Body of pancreas (tissue), 4 donors: ENCODE measurements around the gene KLHL22. TPM values are rescaled to one million over a fixed set of nuclear protein-coding genes. Genes with fewer than 3 reads are reported as not detected.

Experiments used
- ATAC-seq: fragments of 150-250 bp; one replicate; pipeline ENCODE4 v1.9.1; 2016
- DNase-seq, 4 donors: peaks; one replicate each; pipeline ENCODE4 v3.0.0-alpha.2; 2019
- H3K27ac ChIP-seq, 4 donors: fragments of 200-600 bp; sonication (generic); 1 replicate in 3 of 4; 2 replicates in 1 of 4; pipeline versions ENCODE4 v1.5.1 to v1.6.1; 2016 to 2019; ENCODE audit warnings: mild to moderate bottlenecking in 1 of 4, mixed read lengths in 1 of 4, moderate library complexity in 1 of 4
- H3K27me3 ChIP-seq, 2 donors: fragments of 200-600 bp; sonication (generic); one replicate each; pipeline ENCODE4 v1.6.0; 2016; ENCODE audit warnings: mild to moderate bottlenecking in 1 of 2
- H3K36me3 ChIP-seq, 2 donors: fragments of 200-600 bp; sonication (generic); replicated peaks in 1 of 2; 2 replicates each; pipeline ENCODE4 v1.5.1; 2016; ENCODE audit warnings: low read depth in 2 of 2; ENCODE audit not compliant: insufficient read depth in 1 of 2
- H3K4me1 ChIP-seq: fragments of 200-600 bp; sonication (generic); one replicate; pipeline ENCODE4 v1.6.0; 2016
- H3K4me3 ChIP-seq, 2 donors: fragments of 200-600 bp; sonication (generic); 1 replicate in 1 of 2; 2 replicates in 1 of 2; pipeline ENCODE4 v1.5.1; 2016 to 2019
- H3K9me3 ChIP-seq, 3 donors: fragments of 200-600 bp; sonication (generic); 1 replicate in 2 of 3; 2 replicates in 1 of 3; pipeline ENCODE4 v1.5.1; 2016
- POLR2A ChIP-seq, 3 donors: fragments of 450-650 bp; IDR thresholded peaks; one replicate each; pipeline ENCODE4 v1.6.1; 2016; ENCODE audit warnings: antibody characterized with exemption in 3 of 3, mild to moderate bottlenecking in 2 of 3
- WGBS, 2 donors: methylation state at CpG; one replicate each; pipeline ENCODE4 v1.1.5; 2017; 5-methylcytosine and 5-hydroxymethylcytosine counted together
- intact Hi-C: fragments of 100-400 bp; cut with DNase I; formaldehyde crosslinking; loops from one replicate; pipeline ENCODE4 v1.15.1; 2023
- total RNA-seq, 2 donors: library from RNA; depleted of rRNA; stranded (reverse); fragments of >200 nt; gene quantifications; one replicate each; pipeline ENCODE4 v1.1.0, GENCODE V29; 2016
- TF ChIP-seq, protein P1 (sequence below), 7 experiments: fragments of 450-650 bp in 4 of 7; fragments of 200-600 bp in 3 of 7; sonication (generic) in 3 of 7; IDR thresholded peaks; one replicate each; pipeline ENCODE4 v1.5.1; 2016 to 2019; ENCODE audit warnings: antibody characterized with exemption in 7 of 7

KLHL22 gene
- total RNA-seq, 2 donors from 2014 or later = 10.1 to 11.9 TPM

DNA sequence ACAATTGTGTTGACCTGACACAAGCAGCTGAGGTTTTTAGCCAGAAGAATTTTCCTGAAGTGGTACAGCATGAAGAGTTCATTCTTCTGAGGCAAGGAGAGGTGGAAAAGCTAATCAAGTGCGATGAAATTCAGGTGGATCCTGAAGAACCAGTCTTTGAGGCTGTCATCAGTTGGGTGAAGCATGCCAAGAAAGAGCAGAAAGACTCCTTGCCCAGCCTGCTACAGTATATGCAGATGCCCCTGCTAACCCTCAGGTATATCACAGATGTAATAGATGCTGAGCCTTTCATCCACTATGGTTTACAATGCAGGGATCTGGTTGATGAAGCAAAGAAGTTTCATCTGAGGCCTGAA is 45.1 kb downstream of the KLHL22 start:
- Histone ChIP-seq H3K27me3 (no peaks in the 10 kb centered on the region), H3K4me1 (no peaks in the 10 kb centered on the region), H3K27ac (no peak overlapping the region), H3K36me3 (peaks cover 0 to 7% of the 10 kb centered on the region in 2 donors), H3K4me3 (no peak overlapping the region), H3K9me3 (no peaks in the 10 kb centered on the region)
- WGBS, 2 donors = 83 to 93% methylated on average over 1 of the region's 1 CpG
- ATAC-seq (no peak), DNase-seq (no peak)
- TF ChIP-seq POLR2A (IDR thresholded peaks at IDR 0.05) = no peak
- TF ChIP-seq, protein P1, sequence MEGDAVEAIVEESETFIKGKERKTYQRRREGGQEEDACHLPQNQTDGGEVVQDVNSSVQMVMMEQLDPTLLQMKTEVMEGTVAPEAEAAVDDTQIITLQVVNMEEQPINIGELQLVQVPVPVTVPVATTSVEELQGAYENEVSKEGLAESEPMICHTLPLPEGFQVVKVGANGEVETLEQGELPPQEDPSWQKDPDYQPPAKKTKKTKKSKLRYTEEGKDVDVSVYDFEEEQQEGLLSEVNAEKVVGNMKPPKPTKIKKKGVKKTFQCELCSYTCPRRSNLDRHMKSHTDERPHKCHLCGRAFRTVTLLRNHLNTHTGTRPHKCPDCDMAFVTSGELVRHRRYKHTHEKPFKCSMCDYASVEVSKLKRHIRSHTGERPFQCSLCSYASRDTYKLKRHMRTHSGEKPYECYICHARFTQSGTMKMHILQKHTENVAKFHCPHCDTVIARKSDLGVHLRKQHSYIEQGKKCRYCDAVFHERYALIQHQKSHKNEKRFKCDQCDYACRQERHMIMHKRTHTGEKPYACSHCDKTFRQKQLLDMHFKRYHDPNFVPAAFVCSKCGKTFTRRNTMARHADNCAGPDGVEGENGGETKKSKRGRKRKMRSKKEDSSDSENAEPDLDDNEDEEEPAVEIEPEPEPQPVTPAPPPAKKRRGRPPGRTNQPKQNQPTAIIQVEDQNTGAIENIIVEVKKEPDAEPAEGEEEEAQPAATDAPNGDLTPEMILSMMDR (IDR thresholded peaks at IDR 0.05) = no peak
- intact Hi-C loops = no loop called here

DNA sequence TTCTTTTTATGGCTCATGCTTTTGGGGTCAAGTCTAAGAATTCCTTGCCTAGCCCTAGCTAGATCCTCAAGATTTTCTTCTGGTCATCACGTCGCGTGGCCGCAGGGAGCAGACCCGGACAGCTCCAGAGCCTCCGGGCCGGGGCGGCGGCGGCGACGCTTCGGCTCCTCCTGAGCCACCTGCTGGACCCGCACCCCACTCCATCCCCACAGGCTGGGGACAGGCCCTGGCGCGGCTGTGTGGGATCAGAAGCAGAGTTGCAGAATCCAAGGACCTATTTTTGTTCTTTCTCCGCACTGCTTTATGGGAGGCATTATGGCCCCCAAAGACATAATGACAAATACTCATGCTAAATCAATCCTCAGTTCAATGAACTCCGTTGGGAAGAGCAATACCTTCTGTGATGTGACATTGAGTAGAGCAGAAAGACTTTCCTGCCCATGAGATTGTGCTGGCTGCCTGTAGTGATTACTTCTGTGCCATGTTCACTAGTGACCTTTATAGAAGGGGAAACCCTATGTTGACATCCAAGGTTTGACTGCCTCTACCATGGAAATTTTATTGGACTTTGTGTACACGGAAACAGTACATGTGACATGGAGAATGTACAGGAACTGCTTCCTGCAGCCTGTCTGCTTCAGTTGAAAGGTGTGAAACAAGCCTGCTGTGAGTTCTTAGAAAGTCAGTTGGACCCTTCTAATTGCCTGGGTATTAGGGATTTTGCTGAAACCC is 45.6 kb downstream of the KLHL22 start:
- Histone ChIP-seq H3K36me3 (peaks cover 0 to 7% of the 10 kb centered on the region in 2 donors), H3K4me3 (no peak overlapping the region), H3K4me1 (no peaks in the 10 kb centered on the region), H3K27me3 (no peaks in the 10 kb centered on the region), H3K9me3 (no peaks in the 10 kb centered on the region), H3K27ac (no peak overlapping the region)
- no peak for TF ChIP-seq POLR2A (IDR thresholded peaks at IDR 0.05)
- TF ChIP-seq, protein P1 (IDR thresholded peaks at IDR 0.05) = no peak
- ATAC-seq (no peak), DNase-seq (no peak)
- 93% methylated on average over 8 to 19 of the region's 19 CpGs for WGBS, 2 donors
- intact Hi-C loops = no loop called here

DNA sequence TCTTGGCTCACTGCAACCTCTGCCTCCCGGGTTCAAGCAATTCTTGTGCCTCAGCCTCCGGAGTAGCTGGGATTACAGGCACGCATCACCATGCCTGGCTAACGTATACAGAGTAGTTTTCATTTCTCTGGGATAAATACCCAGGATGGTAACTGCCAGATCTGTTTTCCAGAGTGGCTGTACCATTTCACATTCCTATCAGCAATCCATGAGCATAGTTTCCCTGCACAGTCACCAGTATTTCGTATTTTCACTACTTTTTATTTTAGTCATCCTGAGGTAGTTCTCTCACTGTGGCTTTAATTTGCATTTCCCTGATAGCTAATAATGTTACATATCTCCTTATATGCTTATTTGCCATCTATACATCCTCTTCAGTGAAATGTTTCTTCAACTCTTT is 47.0 kb downstream of the KLHL22 start:
- intact Hi-C loops = no loop called here
- no peak for TF ChIP-seq POLR2A (IDR thresholded peaks at IDR 0.05)
- TF ChIP-seq, protein P1 (IDR thresholded peaks at IDR 0.05) = no peak
- Histone ChIP-seq H3K36me3 (peaks cover 0 to 7% of the 10 kb centered on the region in 2 donors), H3K4me1 (no peaks in the 10 kb centered on the region), H3K27me3 (no peaks in the 10 kb centered on the region), H3K9me3 (no peaks in the 10 kb centered on the region), H3K27ac (no peak overlapping the region), H3K4me3 (no peak overlapping the region)
- 88 to 94% methylated on average over 5 of the region's 5 CpGs for WGBS, 2 donors
- ATAC-seq = no peak
- DNase-seq = no peak

DNA sequence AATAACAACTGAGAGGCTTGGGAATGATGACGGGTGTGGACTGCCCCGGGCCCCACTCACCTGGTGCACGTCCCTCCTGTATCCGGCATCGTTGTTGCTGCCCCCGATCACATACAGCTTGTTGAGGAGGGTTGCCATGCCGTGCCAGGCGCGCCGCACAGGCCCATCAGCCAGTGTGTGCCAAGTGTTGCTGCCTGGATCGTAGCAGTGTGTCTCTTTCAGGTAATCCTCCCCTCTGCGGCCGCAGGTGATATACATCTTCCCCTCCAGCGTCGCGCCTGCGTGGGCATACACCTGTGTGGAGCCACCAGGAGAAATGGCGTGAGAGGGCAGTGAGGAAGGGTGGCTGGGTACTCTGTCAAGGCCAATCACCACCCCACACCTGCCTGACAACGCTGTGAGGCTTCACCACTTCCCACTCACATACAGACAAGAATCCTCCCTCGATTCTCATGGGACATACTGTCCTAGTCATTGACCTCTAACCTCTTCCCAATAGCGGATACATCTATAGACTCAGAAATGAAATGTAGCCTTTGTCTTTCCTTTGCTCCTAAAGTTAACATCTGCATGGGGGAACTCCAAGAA is 49.1 kb downstream of the KLHL22 start:
- H3K4me1 ChIP-seq = no peaks in the 10 kb centered on the region
- peaks cover 0 to 13% of the 10 kb centered on the region in 2 donors for H3K36me3 ChIP-seq
- intact Hi-C loops = no loop called here
- H3K27ac ChIP-seq = no peak overlapping the region
- H3K9me3 ChIP-seq = no peaks in the 10 kb centered on the region
- H3K27me3 ChIP-seq = no peaks in the 10 kb centered on the region
- ATAC-seq (no peak), DNase-seq (no peak)
- H3K4me3 ChIP-seq = no peak overlapping the region
- WGBS, 2 donors = 86 to 96% methylated on average over 20 to 21 of the region's 21 CpGs
- TF ChIP-seq, protein P1 (IDR thresholded peaks at IDR 0.05) = no peak
- TF ChIP-seq POLR2A (IDR thresholded peaks at IDR 0.05) = no peak

DNA sequence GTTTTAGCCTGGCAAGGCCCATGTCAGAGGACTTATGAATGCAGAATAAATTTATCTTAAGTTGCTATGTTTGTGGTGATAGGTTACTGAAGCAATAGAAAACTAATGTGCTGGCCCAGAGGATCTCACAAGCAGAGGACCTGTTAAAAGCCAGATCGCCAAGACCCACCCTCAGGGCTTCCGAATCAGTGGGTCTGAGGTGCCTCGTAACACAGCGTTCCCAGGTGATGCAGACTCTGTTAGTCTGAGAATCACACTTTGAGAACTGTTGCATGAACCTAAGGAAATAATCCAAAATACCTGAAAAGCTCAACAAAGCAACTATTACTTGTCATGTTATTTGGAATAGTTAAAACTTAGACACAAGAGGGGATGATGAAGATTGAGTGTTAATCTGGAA is 51.3 kb downstream of the KLHL22 start:
- Histone ChIP-seq H3K4me1 (no peaks in the 10 kb centered on the region), H3K27me3 (no peaks in the 10 kb centered on the region), H3K4me3 (no peak overlapping the region), H3K27ac (no peak overlapping the region), H3K36me3 (peaks cover 0 to 13% of the 10 kb centered on the region in 2 donors), H3K9me3 (no peaks in the 10 kb centered on the region)
- DNase-seq = no peak
- no peak for ATAC-seq
- intact Hi-C loops = no loop called here
- 93 to 95% methylated on average over 4 of the region's 4 CpGs for WGBS, 2 donors
- TF ChIP-seq, protein P1 (IDR thresholded peaks at IDR 0.05) = no peak
- no peak for TF ChIP-seq POLR2A (IDR thresholded peaks at IDR 0.05)
